Right renal pelvis (tissue), 4 donors: ENCODE results near the gene RALGAPA2. TPM values are rescaled to one million over a fixed set of nuclear protein-coding genes. Genes with fewer than 3 reads are reported as not detected.

Source experiments
- DNase-seq, 4 donors: peaks; one replicate each; pipeline ENCODE4 v3.0.0-alpha.2; 2013; ENCODE audit warnings: low read depth in 4 of 4, low spot score in 3 of 4, missing footprints in 1 of 4
- polyA plus RNA-seq, 4 donors: library from polyadenylated mRNA; unstranded; fragments of 120-200 nt; gene quantifications; one replicate each; pipeline ENCODE4 v1.2.1, GENCODE V29; 2013; ENCODE audit not compliant: insufficient read length in 4 of 4

The RALGAPA2 gene
- polyA plus RNA-seq, 4 donors = 18.3 to 22.8 (median 19.5) TPM

GRCh38 chr20:20729563-20729962 is 17.1 kb upstream of the RALGAPA2 start:
- DNase-seq = no peak

GRCh38 chr20:20721489-20721888 is 9.0 kb upstream of the RALGAPA2 start:
- no peak for DNase-seq

GRCh38 chr20:20720158-20720557 is 7.7 kb upstream of the RALGAPA2 start:
- DNase-seq = no peak

- DNase-seq = no peak
Observed at GRCh38 chr20:20719411-20719810, 7.0 kb upstream of the RALGAPA2 start.

- no peak for DNase-seq
Observed at GRCh38 chr20:20713244-20713765, 861 bp upstream of the RALGAPA2 start.

- no peak for DNase-seq
Observed at GRCh38 chr20:20712004-20712473, 405 bp downstream of the RALGAPA2 start.

GRCh38 chr20:20711413-20711812 is 1.0 kb downstream of the RALGAPA2 start:
- no peak for DNase-seq

GRCh38 chr20:20710443-20711315 is 1.8 kb downstream of the RALGAPA2 start:
- DNase-seq = no peak

- no peak for DNase-seq
Observed at GRCh38 chr20:20709887-20710286, 2.6 kb downstream of the RALGAPA2 start.

GRCh38 chr20:20706285-20706684 is 6.2 kb downstream of the RALGAPA2 start:
- DNase-seq = no peak

- DNase-seq = no peak
Observed at GRCh38 chr20:20702330-20703245, 9.9 kb downstream of the RALGAPA2 start.

- no peak for DNase-seq
Observed at GRCh38 chr20:20699917-20700316, 12.5 kb downstream of the RALGAPA2 start.

GRCh38 chr20:20699144-20699543 is 13.3 kb downstream of the RALGAPA2 start:
- no peak for DNase-seq

GRCh38 chr20:20697325-20697845 is 15.1 kb downstream of the RALGAPA2 start:
- DNase-seq = no peak

GRCh38 chr20:20695250-20695816 is 17.1 kb downstream of the RALGAPA2 start:
- DNase-seq = no peak

- no peak for DNase-seq
Observed at GRCh38 chr20:20694591-20694990, 17.9 kb downstream of the RALGAPA2 start.

- DNase-seq = no peak
Observed at GRCh38 chr20:20692587-20692986, 19.9 kb downstream of the RALGAPA2 start.

GRCh38 chr20:20691477-20692235 is 20.8 kb downstream of the RALGAPA2 start:
- no peak for DNase-seq

GRCh38 chr20:20690676-20691476 is 21.6 kb downstream of the RALGAPA2 start:
- no peak for DNase-seq
